DND-41 (cell line): ENCODE measurements around the gene WASHC2C.
"Not testable (repeated sequence)": the region's sequence is repeated elsewhere in the genome, so short reads cannot be mapped to it uniquely, and the experiment has no call there.

Experiments
- ATAC-seq: fragments of 200-7000 bp; cut with Tn5 transposase; 3 replicates; pipeline ENCODE4 v1.9.1; 2021; ENCODE audit warnings: low read depth; ENCODE audit not compliant: insufficient read depth
- DNase-seq: peaks from one replicate; pipeline ENCODE4 v3.0.0-alpha.2; 2020
- H2AFZ ChIP-seq: 2 replicates; pipeline ENCODE4 v1.6.0; 2012; ENCODE audit warnings: low read depth, low read length
- H3K27ac ChIP-seq: 2 replicates; pipeline ENCODE4 v1.5.1; 2012; ENCODE audit warnings: low read length, inconsistent platforms
- H3K27me3 ChIP-seq: fragments of 200-600 bp; sonication (generic); 2 replicates; pipeline ENCODE4 v1.6.0; 2012; ENCODE audit warnings: low read length, mild to moderate bottlenecking, inconsistent platforms; ENCODE audit not compliant: insufficient read depth, poor library complexity
- H3K36me3 ChIP-seq: 2 replicates; pipeline ENCODE4 v1.5.1; 2012; ENCODE audit warnings: low read length, inconsistent platforms; ENCODE audit not compliant: insufficient read depth
- H3K4me1 ChIP-seq: 2 replicates; pipeline ENCODE4 v1.5.1; 2012; ENCODE audit warnings: mild to moderate bottlenecking, low read length; ENCODE audit not compliant: insufficient read depth
- H3K4me2 ChIP-seq: 2 replicates; pipeline ENCODE4 v1.6.0; 2012; ENCODE audit warnings: mild to moderate bottlenecking, moderate library complexity, low read length, inconsistent platforms; ENCODE audit not compliant: insufficient read depth
- H3K4me3 ChIP-seq, 2 experiments: fragments of 200-600 bp in 1 of 2; shearing (Covaris generic) in 1 of 2; 2 replicates each; pipeline ENCODE4 v1.5.1; 2012 to 2016; ENCODE audit warnings: inconsistent platforms in 2 of 2, low read length in 2 of 2, mild to moderate bottlenecking in 2 of 2, low read depth in 1 of 2, moderate library complexity in 1 of 2
- H3K79me2 ChIP-seq: 2 replicates; pipeline ENCODE4 v1.6.0; 2012; ENCODE audit warnings: low read length, inconsistent platforms; ENCODE audit not compliant: insufficient read depth
- H3K9ac ChIP-seq: 2 replicates; pipeline ENCODE4 v1.6.0; 2012; ENCODE audit warnings: low read depth, mild to moderate bottlenecking, inconsistent platforms, low read length, moderate library complexity
- H3K9me3 ChIP-seq: 2 replicates; pipeline ENCODE4 v1.5.1; 2012; ENCODE audit warnings: low read length, moderate library complexity, mild to moderate bottlenecking, inconsistent platforms; ENCODE audit not compliant: insufficient read depth, severe bottlenecking
- H4K20me1 ChIP-seq: 2 replicates; pipeline ENCODE4 v1.6.0; 2012; ENCODE audit warnings: low read length; ENCODE audit not compliant: insufficient read depth
- CTCF ChIP-seq: IDR thresholded peaks from 2 replicates; pipeline ENCODE4 v1.5.1; 2012; ENCODE audit warnings: borderline replicate concordance, low read length, moderate library complexity, mild to moderate bottlenecking; ENCODE audit not compliant: poor library complexity, severe bottlenecking; ENCODE audit errors: extremely low read depth
- EZH2 ChIP-seq: IDR thresholded peaks from 3 replicates; pipeline ENCODE4 v1.6.1; 2012; ENCODE audit warnings: borderline replicate concordance, low read depth, mild to moderate bottlenecking, moderate library complexity, low read length, inconsistent platforms; ENCODE audit not compliant: severe bottlenecking

Gene WASHC2C

GRCh38 chr10:45809837-45810236 is 82.8 kb downstream of the WASHC2C start:
- ATAC-seq (no peak), DNase-seq (no peak)
- no peak overlapping the region for H3K4me3 ChIP-seq
- no peaks in the 10 kb centered on the region for H4K20me1 ChIP-seq
- H3K36me3 ChIP-seq: no peaks in the 10 kb centered on the region
- H2AFZ ChIP-seq: no peak overlapping the region
- TF ChIP-seq CTCF (no peak), EZH2 (no peak)
- H3K9me3 ChIP-seq: no peaks in the 10 kb centered on the region
- no peaks in the 10 kb centered on the region for H3K4me1 ChIP-seq
- H3K27me3 ChIP-seq: no peaks in the 10 kb centered on the region
- H3K27ac ChIP-seq: no peak overlapping the region
- H3K79me2 ChIP-seq: no peaks in the 10 kb centered on the region
- H3K9ac ChIP-seq: no peak overlapping the region
- no peak overlapping the region for H3K4me2 ChIP-seq

- no peak overlapping the region for H3K9ac ChIP-seq
- no peaks in the 10 kb centered on the region for H3K36me3 ChIP-seq
- H3K4me3 ChIP-seq: no peak overlapping the region
- H2AFZ ChIP-seq: no peak overlapping the region
- H3K27ac ChIP-seq: no peak overlapping the region
- H3K9me3 ChIP-seq: no peaks in the 10 kb centered on the region
- no peaks in the 10 kb centered on the region for H3K79me2 ChIP-seq
- TF ChIP-seq EZH2: no peak
- TF ChIP-seq CTCF: no peak
- no peak overlapping the region for H3K4me2 ChIP-seq
- no peaks in the 10 kb centered on the region for H3K4me1 ChIP-seq
- ATAC-seq (no peak), DNase-seq (no peak)
- H4K20me1 ChIP-seq: no peaks in the 10 kb centered on the region
- H3K27me3 ChIP-seq: no peaks in the 10 kb centered on the region
These were observed 84.0 kb downstream of the WASHC2C start for GRCh38 chr10:45811075-45811474.

- H4K20me1 ChIP-seq, H3K27me3 ChIP-seq, H3K9ac ChIP-seq, H3K9me3 ChIP-seq, H3K79me2 ChIP-seq, H3K4me1 ChIP-seq, H2AFZ ChIP-seq, H3K4me3 ChIP-seq, DNase-seq, H3K27ac ChIP-seq, ATAC-seq, H3K4me2 ChIP-seq, H3K36me3 ChIP-seq: not testable (repeated sequence)
These were observed 85.9 kb downstream of the WASHC2C start for GRCh38 chr10:45812959-45813358.

GRCh38 chr10:45814146-45814545 is 87.1 kb downstream of the WASHC2C start:
- not testable (repeated sequence) for H3K9ac ChIP-seq, DNase-seq, H3K4me2 ChIP-seq, H3K4me3 ChIP-seq, H3K36me3 ChIP-seq, H3K27ac ChIP-seq, H3K27me3 ChIP-seq, ATAC-seq, H2AFZ ChIP-seq, H3K4me1 ChIP-seq, H4K20me1 ChIP-seq, H3K9me3 ChIP-seq, H3K79me2 ChIP-seq
